GM18517 (cell line): ENCODE results near the gene DGCR6L.
"Not testable (repeated sequence)": the region's sequence is repeated elsewhere in the genome, so short reads cannot be mapped to it uniquely, and the experiment has no call there.

Experiments
- ATAC-seq: cut with Tn5 transposase; IDR thresholded peaks from one replicate; pipeline ENCODE4 v1.9.1; 2021; ENCODE audit warnings: mild to moderate bottlenecking, moderate library complexity; ENCODE audit not compliant: unreplicated experiment

Gene DGCR6L

DNA sequence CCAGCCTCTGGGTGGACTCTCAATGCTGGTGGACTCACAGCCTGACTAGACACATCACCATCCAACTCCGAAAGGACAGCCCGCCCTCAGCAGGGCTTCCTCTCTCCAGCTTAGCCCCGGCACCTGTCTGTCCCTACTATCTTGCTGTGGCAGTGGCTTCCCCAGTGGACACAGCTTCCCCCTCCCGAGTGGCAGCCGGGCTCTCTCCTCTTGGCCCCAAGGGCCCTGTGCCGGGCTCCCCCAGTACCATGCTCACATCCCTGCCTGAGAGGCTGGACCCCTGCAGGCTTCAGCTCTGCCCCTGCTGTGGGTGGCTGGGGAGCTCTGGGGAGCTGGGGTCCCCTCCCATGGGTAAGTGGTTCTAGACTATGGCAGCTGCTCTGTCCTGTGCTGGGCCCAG lies 9.1 kb downstream of the DGCR6L start:
- ATAC-seq = not testable (repeated sequence)

DNA sequence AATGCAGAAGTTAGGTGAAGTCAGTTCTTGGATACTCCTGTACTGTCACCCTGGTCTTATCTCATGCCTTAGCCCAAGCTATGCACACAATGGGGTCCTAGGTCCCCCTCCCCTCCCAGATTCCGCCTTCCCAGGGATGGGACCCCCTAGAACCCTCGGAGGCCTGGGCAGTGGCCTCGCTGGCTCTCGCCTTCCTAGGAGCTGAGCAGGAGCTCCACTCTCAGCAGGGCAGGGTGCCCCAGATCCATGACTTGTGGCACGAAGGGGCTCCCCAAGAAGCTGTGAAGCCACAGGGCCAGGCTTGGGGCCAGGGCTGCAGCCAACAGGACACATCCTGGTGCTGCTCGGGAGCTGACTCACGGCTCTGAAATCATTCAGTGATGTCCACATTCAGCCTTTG lies 9.7 kb downstream of the DGCR6L start:
- ATAC-seq = not testable (repeated sequence)

DNA sequence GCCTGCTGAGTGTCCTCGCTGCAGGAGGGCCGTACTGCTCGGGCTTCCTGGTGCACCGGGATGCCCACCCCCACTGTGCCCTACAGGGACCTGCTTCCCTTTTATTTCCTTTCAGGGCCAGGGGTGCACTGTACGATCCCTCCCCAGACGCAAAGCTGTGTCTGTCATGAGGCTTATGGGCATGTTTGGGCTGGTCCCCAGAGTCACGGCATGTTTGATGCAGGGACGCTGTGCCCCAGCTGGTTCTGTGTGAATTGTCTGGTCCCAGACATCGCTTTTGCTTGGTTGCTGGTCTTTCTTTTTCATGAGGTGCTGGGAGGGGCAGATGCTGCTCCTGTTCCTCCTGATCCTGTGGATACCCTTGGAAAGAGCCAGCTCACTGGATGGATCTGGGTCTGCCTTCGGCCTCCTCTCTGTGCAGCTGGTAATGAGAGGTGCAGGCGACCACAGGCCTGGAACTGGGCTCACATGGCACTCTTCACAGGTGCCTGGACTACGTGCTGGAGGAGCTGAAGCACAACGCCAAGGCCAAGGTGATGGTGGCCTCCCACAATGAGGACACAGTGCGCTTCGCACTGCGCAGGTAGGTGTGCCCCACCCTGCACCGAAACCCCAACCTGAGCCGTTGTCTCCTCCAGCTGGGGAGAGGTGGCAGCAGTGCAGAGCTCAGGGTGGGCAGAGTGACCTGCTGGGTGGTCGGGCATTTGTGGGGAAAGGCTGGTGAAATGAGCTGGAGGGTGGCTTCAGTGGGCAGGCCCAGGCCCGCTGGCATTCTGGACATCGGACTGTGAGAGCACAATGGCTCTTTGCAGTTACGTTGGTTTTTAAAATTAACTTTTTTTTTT lies 10.8 kb downstream of the DGCR6L start:
- not testable (repeated sequence) for ATAC-seq

DNA sequence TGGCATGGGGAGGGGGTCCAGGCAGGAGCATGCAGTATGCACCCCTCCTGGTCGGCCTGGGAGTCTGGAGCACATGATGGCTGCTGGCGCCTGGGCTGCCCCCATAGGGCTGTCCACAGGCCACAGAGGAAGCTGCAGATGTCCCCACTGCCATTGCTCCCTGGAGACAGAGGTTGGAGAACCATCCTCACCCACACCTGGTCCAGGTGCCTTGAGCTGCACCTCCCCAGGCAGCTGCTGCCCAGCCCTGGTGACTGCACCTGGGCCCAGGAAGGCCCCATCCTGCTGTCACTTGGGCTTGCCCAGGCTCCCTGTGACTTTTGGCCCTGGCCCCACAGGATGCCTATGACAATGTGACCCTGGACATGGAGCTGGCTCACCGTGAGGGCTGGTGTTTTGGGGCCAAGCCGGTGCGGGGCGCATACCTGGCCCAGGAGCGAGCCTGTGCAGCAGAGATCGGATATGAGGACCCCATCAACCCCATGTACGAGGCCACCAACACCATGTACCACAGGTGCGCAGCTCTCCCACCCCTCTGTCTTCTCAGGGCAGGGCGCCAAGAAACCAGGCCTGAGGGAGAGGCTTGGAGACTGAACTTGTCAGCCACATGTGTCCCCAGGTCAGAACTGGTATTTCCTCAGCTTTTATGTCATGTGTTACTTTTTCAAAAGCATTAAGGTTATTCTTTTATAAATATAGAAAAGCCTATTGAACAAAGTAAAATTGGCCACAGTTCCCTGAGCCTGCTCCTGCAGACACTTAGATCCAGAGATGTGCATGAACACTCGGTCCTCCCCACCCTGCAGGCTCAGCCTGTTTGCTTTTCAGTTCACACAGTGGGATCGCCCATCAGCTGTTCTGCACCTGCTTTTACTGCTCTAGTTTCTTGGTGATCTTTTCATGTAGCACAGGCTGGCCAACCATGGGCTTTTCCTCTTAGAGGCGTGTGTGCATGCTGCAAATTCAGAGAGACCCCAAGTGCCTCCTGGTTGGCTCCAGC lies 12.1 kb downstream of the DGCR6L start:
- ATAC-seq = not testable (repeated sequence)

DNA sequence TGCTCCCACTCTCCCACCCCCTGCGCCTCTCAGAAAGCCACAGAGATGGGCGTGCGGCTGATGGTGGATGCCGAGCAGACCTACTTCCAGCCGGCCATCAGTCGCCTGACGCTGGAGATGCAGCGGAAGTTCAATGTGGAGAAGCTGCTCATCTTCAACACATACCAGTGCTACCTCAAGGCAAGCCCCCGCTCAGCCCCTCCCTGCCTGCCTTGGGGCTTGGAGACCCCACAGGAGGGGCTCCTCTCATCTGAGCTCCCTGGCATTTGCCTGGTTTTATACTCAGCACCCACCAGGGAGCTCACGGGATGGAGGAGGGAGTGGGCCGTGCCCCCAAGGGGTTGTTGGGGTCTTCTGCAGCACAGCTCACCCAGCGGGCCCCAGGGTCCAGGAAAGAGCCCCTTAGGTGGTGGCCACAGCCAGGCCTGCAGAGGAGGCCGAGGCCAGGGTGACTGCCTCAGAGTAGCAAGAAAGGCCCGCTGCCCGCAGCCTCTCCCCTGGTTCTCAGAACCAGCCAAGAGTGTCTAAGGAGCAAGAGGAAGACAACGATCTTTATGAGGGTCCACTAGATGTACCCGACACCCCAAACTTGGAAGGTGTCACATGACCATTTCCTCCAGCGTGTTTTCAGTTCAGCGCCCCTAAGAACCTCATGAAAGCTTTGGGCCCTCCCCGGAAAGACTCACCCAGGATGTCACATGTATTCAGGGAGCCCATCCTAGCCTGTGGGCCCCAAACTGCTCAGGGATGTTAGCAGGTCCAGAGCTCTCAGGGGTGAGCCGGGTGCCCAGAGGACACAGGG lies 13.0 kb downstream of the DGCR6L start:
- ATAC-seq = not testable (repeated sequence)

DNA sequence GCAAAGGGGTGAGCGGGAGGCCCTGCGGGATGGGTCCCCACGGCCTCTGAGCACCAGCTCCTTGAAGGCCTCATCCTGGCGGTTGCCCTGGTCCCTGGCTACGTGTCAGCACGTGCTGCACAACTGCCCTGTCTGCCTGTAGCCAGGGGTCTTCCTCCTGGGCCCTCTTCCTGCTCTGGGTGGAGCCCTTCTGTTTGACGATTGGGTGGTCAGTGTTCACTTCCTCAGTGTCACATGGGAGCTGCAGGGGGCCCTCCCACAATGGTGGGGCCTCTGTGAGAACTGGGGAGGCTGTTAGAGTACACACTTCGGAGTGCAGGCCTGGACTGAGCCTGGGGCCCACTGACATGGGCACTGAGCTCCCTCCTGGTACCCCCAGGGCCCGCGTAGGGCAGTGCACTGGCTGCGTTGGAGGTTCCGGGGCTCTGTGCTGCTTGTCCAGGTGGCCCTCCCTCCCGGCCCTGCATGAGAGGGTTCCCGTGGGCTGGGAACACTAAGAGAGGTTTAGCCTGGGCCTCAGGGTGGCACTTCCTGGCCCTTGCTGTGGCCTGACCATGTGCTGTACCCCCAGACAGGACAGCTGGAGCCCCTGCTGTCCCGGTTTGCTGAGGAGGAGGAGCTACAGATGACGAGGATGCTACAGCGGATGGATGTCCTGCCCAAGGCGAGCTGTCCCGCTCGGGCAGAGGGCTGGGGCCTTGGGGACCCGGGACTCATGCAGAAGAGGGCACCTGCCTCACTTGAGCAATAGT lies 13.8 kb downstream of the DGCR6L start:
- no peak for ATAC-seq

DNA sequence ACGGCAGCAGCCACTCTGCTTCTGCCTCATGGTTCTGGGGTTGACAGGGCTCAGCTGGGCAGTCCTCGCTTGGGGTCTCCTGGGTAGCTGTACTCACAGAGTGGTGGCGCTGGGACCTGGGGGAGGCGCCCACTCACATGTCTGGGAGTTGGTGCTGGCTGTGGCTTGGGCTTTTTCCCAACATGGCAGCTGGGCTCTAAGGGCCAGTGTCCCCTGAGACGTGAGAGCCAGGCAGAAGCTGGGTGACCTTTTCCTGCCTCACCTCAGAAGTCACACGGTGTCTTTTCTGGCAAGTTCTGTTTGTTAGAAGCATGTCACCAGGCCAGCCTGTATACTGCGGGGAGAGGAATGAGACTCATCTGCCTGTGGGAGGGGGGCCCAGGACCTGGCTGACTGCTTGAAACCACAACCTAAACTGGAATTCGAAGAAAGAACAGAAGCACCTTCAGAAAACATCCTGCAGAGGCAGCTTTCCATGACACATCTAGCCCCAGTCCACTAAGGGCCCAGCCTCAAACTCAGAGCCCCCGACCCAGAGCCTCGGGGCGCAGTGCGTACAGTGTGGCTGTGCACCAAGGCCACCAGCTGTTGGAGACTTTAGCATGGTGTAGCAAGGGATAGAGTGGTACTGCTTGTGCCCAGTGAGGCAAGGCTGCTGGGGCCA lies 14.5 kb downstream of the DGCR6L start:
- ATAC-seq = not testable (repeated sequence)

DNA sequence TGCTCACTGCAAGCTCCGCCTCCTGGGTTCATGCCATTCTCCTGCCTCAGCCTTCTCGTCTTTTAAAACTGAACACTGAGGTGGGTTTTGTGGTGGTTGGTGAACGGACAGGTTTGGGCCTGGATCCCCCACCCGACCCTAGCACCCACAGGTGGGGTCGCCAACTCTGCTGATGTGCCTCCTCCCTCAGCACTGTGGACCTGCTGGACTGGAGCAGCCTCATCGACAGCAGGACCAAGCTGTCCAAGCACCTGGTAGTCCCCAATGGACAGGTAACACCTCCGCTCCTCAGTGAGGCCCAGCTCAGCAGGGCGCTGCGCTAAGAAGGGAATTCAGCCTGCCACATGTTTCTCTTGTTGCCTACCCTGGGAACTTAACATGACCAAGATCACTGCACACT lies 15.2 kb downstream of the DGCR6L start:
- no peak for ATAC-seq

DNA sequence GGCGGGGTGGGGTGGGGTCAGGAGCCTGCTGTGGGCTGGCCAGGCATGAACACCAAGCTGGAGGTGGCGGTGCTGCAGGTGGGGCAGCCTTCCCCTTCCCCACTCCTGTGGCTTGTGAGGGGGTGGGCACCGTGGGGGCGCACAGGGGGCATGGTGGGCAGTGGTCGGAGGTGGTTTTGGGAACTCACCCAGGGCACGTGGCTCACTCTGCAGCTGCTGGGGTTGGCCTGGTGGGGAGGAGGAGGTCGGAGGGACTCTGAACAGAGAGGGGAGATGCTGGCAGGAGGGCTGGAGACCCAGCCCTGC lies 16.7 kb downstream of the DGCR6L start:
- ATAC-seq = not testable (repeated sequence)

DNA sequence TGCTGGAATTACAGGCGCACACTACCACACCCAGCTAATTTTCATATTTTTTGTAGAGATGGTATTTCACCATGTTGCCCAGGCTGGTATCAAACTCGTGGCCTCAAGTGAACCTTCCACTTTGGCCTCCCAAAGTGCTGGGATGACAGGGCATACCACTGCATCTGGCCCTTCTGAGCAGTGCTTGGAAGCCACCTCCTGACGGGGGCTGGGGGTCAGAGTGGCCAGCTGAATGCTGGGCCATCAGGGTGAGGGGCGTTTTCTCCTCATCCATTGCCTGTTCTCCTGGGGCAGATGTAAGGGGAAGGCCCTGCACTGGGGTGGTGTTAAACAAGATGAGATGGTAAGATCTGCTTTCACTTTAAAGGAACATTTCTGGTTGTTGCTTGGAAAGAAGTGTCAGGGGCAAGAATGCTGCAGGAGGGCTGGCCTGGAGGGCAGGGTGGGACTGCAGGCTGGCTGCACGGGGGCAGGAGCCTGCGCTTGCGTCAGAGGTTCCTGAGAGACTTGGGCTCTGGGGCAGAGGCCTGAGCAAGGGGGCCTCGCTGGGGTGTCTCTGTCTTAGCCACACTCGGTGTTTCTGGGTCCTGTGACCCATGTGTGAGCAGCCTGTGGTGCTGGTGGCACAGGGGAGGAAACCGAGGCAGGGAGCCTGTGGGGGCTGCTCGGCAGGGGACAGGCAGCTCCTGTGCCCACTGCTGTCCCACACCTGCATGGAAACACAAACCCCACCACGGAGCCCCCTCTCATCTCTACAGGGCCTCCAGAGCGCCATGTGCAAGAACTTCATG lies 17.2 kb downstream of the DGCR6L start:
- no peak for ATAC-seq

DNA sequence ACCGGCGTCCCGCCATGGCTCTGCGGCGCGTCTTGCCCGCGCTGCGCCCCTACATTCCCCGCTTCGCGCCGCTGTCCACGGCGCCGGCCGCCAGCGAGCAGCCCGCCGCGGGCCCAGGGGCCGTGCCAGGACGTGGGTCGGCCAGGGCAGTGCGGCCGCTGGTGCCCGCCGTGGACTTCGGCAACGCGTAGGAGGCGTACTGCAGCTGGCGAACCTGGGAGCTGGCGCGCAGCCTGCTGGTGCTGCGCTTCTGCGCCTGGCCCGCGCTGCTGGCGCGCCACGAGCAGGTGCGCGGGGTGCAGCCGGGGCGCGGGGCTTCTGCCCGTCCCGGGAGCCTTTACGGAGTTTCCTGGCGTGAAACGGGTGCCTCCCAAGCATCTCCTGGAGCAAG lies 20.1 kb downstream of the DGCR6L start:
- no peak for ATAC-seq

DNA sequence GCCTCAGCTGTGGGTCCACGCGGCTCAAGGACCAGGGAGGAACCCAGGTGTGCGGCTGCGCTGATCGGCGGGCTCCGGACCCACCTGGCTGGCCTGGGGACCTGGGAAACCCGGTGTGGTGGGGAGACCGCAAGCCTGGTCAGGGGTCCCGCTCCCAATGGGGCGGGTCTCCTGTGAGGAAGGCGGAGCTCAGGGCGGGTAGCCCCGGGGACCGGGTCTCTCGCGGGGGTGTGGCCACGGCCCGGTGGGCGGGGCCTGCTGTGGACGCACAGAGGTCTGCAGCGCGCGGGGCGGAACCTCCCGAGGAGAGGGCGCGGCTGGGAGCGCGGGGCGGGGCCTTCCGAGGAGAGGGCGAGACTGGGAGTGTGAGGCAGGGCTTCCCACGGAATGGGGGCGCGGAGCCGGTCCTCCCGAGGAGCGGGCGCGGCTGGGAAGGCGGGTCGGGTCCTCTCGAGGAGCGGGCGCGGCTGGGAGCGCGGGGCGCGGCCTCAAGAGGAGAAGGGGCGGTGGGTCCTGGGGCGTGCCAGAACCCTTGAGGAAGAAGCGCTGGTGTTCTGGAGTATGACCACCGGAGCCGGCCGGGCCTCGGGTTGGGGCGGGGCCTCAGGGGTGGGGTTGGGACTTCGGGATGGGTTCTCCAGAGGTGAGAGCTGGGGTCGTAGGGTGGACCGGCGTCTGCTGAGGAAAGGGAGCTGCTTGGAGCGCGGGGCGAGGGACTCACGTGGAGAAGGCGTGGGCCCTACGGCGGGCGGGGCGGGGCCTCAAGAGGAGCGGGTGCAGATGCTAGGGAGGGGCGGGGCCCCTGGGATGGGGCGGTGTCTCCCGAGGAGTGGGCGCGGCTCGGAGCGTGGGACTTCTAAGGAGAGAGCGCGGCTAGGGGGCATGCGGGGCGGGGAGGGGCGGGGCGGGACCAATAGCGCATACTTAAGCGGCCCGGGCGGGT lies 20.8 kb downstream of the DGCR6L start:
- ATAC-seq = no peak

DNA sequence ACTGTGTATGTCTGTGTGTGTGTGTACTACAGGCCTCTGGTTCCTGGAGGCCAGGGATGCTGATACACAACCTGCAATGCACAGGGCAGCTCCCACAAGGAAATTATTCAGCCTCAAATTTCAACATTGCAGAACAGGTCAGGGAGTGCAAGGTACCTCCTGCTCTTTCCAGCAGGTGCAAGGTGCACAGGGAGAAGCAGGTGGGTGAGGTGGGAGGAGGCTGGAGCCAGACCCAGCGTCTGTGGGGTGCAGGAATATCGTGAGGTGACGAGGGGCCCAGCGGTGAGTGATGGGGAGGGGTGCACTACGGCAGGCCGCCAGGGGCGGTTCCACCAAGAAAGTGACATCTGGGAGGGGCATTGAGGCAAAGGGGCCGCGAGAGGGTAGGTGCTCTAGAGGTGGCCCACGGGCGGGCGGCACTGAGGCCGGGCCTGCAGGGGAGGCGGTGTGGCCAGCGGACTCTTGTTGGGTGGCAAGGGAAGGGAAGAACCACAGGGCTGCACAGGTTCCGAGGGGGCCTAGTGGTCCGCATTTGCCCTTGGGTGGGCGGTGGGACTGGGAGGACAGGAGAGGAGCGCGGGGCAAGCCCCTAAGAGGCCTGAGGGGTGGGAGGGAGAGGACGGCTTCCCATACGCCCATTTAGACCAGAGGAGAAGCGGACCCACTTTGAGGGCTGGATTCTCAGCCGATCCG lies 21.6 kb downstream of the DGCR6L start:
- ATAC-seq = no peak

DNA sequence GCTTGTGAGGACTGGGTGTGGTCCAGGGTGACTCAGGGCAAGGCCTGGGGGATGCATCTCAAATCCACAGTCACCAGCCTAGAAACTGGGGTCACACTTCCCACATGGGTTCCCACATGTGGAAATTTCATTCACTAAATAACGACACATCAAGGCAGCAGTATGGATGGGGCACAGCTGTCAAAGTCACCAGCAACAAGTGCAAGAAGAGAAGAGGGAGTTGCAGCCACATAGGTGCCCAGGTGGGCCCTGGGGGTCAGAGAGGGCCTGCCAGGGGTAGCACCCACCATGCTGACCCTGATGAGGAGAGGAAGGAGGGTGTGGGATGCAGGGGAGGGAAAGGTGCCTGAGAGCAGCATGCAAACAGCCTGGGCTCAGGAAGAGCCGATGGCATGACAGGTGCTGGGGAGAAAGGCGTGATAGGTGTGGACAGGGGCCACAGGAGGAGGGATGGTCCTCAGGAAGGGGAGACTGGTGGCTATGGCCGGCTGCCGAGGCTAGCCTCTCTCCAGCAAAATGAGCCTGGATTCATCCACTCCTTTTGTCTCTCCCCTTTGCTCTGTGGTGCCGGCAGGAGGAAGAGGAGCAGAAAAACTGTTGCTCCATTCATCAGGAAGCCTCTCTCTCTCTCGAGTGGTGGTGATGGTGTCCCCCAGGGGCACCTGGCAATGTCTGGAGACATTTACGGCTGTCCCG lies 22.3 kb downstream of the DGCR6L start:
- ATAC-seq = no peak

DNA sequence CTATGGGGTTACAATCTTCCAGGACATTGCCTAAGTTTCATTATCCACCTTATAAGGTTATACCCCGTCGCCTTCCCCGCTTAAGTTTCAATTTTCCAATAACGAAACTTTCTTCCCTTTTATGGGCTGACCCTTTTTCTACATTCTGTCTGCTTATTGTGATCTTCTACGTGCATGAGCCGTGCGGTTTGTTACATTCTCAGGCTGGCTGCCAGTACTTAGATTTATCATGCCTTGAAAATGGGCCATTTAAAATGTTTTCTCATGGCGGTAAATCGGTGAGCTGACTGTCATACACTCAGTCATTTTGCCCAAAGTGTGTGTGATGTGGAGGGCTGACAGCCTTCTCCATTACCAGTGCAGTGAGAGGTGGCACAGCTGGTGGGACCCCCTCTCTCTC lies 23.3 kb downstream of the DGCR6L start:
- ATAC-seq = no peak

DNA sequence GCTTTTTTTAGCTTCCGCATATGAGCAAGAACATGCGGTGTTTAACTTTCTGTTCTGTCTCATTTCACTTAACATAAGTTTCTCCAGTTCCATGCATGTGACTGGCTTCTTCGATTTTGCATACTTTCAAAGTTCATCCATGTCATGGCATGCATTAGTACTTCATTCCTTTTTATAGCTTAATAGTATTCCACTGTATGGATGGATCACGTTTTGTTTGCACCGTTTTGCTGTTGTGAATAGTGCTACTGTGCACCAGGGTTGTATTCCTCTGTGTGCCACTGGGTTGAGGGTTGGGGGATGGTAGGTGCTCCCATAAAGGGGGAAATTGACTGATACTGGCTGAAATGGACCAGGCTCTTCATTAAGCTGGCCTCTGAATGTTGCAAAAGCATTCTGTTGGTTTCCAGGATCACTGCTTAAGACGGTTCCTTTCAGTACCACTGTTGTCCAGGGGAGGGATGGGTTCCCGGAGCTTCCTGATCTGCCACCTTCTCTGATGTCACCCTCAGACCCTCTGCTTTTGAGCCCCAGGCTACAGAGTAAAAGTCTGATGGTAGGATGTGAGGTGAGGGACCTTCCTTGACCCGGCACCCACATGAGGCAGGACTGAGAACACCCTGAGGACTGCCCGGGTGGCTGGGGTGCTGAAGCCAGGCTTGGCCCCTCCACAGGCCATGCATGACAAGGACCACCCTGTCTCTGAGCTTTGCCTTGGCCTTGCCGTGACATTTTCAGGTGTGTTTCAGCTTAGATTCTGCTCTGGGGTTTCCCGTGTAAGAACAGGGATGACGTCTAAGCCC lies 24.4 kb downstream of the DGCR6L start:
- no peak for ATAC-seq
